GM23338 (cell line): ENCODE data around the gene LDLRAD3.

Source experiments
- CREB1 ChIP-seq: fragments of 250-450 bp; sonication (Bioruptor Pico); IDR thresholded peaks from 2 replicates; pipeline ENCODE4 v1.5.0; 2020; ENCODE audit warnings: low read depth, mild to moderate bottlenecking, moderate library complexity
- CTCF ChIP-seq, 2 experiments: fragments of 200-600 bp in 1 of 2; sonication (generic) in 1 of 2; conservative IDR thresholded peaks; 2 replicates each; pipeline versions ENCODE4 v1.5.1 to v1.6.1; 2016 to 2017; ENCODE audit warnings: antibody characterized with exemption in 2 of 2, low read depth in 2 of 2, mild to moderate bottlenecking in 2 of 2, moderate library complexity in 1 of 2
- EZH2 ChIP-seq: fragments of 200-600 bp; sonication (generic); IDR thresholded peaks from one replicate; pipeline ENCODE4 v1.8.0; 2017; ENCODE audit warnings: antibody characterized with exemption, mild to moderate bottlenecking, low read depth; ENCODE audit not compliant: unreplicated experiment
- NANOG ChIP-seq: IDR thresholded peaks from 2 replicates; pipeline ENCODE4 v1.6.1; 2016; ENCODE audit warnings: antibody characterized with exemption, borderline replicate concordance
- POLR2AphosphoS5 ChIP-seq: IDR thresholded peaks from 2 replicates; pipeline ENCODE4 v1.6.1; 2016; ENCODE audit warnings: antibody characterized with exemption, low read depth
- REST ChIP-seq: IDR thresholded peaks from one replicate; pipeline ENCODE4 v1.6.1; 2018; ENCODE audit warnings: antibody characterized with exemption; ENCODE audit not compliant: unreplicated experiment

- no peak for TF ChIP-seq CTCF (conservative IDR thresholded peaks at IDR 0.05; ENCODE audit: low read depth in 2 of 2)
- TF ChIP-seq REST: no peak
- no peak for TF ChIP-seq POLR2AphosphoS5
- TF ChIP-seq CREB1 (CRISPR knock-in tag): no peak
- TF ChIP-seq EZH2: no peak
- no peak for TF ChIP-seq NANOG
Observed at GRCh38 chr11:36214976-36215692, 271.3 kb downstream of the LDLRAD3 start.
